GM18502 (cell line): ENCODE data around the gene ZFP37.
"Not testable (repeated sequence)": the region's sequence is repeated elsewhere in the genome, so short reads cannot be mapped to it uniquely, and the experiment has no call there.

Source experiments
- ATAC-seq: cut with Tn5 transposase; IDR thresholded peaks from one replicate; pipeline ENCODE4 v1.9.1; 2021; ENCODE audit warnings: mild to moderate bottlenecking; ENCODE audit not compliant: unreplicated experiment, poor library complexity

Gene ZFP37

GRCh38 chr9:113056191-113057106 lies at the start of gene ZFP37:
Gene ZFP37 (minus strand): TSS chr9:113056724. CDS start chr9:113056688, 36 bp downstream.
- peak; percentile 99 for ATAC-seq

- not testable (repeated sequence) for ATAC-seq
Observed at GRCh38 chr9:113105345-113105744, 48.8 kb upstream of the ZFP37 start.

GRCh38 chr9:113095561-113095960 lies 39.0 kb upstream of the ZFP37 start:
- no peak for ATAC-seq

- ATAC-seq, result not testable (repeated sequence)
Observed at GRCh38 chr9:113089924-113090323, 33.4 kb upstream of the ZFP37 start.

GRCh38 chr9:113089143-113089505 lies 32.6 kb upstream of the ZFP37 start:
- not testable (repeated sequence) for ATAC-seq

- ATAC-seq, result not testable (repeated sequence)
Observed at GRCh38 chr9:113088456-113089142, 32.1 kb upstream of the ZFP37 start.

- not testable (repeated sequence) for ATAC-seq
Observed at GRCh38 chr9:113062932-113063310, 6.4 kb upstream of the ZFP37 start.

GRCh38 chr9:113062256-113062931 lies 5.9 kb upstream of the ZFP37 start:
- ATAC-seq, result not testable (repeated sequence)

- ATAC-seq, result not testable (repeated sequence)
Observed at GRCh38 chr9:113061072-113061850, 4.7 kb upstream of the ZFP37 start.

- ATAC-seq, result not testable (repeated sequence)
Observed at GRCh38 chr9:113059581-113060284, 3.2 kb upstream of the ZFP37 start.

GRCh38 chr9:113057193-113057592 lies 669 bp upstream of the ZFP37 start:
- ATAC-seq, result peak; percentile 4

- ATAC-seq, result no peak
Observed at GRCh38 chr9:113042884-113043657, 13.5 kb downstream of the ZFP37 start.

GRCh38 chr9:113026200-113026599 lies 30.3 kb downstream of the ZFP37 start:
- ATAC-seq, result no peak

GRCh38 chr9:113018247-113018646 lies 38.3 kb downstream of the ZFP37 start:
- ATAC-seq, result no peak

- ATAC-seq, result no peak
Observed at GRCh38 chr9:113012492-113012891, 44.0 kb downstream of the ZFP37 start.

- no peak for ATAC-seq
Observed at GRCh38 chr9:113011911-113012381, 44.6 kb downstream of the ZFP37 start, which contains the start of gene ZNF883. Gene ZNF883 (minus strand): TSS chr9:113012192.

GRCh38 chr9:113005777-113006176 lies 50.7 kb downstream of the ZFP37 start:
- no peak for ATAC-seq

GRCh38 chr9:112997236-112997941 lies 59.1 kb downstream of the ZFP37 start:
- no peak for ATAC-seq
